K562 (cell line): ENCODE measurements around the gene TERB1. TPM values are rescaled to one million over a fixed set of nuclear protein-coding genes. Genes with fewer than 3 reads are reported as not detected.
A peak's percentile ranks its signal among the peaks of the same experiment; 100 is the strongest.

Experiments
- KLF16 ChIP-seq: IDR thresholded peaks from 2 replicates; pipeline ENCODE4 v1.6.1; 2016; ENCODE audit warnings: antibody characterized with exemption
- MAZ ChIP-seq, 2 experiments: fragments of 450-650 bp in 1 of 2; sonication (generic) in 1 of 2; formaldehyde crosslinking; IDR thresholded peaks in 1 of 2; conservative IDR thresholded peaks in 1 of 2; 2 replicates each; pipeline versions ENCODE4 v1.4.0 to v1.5.0; 2020; ENCODE audit warnings: mild to moderate bottlenecking in 1 of 2, missing genetic modification reagents in 1 of 2
- SMC3 ChIP-seq: conservative IDR thresholded peaks from 2 replicates; pipeline ENCODE4 v1.6.1; 2011; ENCODE audit warnings: low read depth, low read length, improper control_type of control experiment; ENCODE audit not compliant: insufficient read depth
- polyA plus RNA-seq, 8 experiments: library from polyadenylated mRNA; depleted of rRNA in 4 of 8; stranded (reverse) in 5 of 8; unstranded in 3 of 8; fragments of >200 nt; fragmentation: Nextera tagmentation in 2 of 8; fragmentation: Illumina TruSeq in 1 of 8; extraction: Ambion mirVana in 2 of 8; extraction: Trizol in 1 of 8; gene quantifications; 2 replicates each; pipeline versions ENCODE4 v1.2.1 to v1.2.3, GENCODE V29; 2011 to 2014; ENCODE audit warnings: inconsistent platforms in 1 of 8, missing spikeins in 1 of 8
- total RNA-seq, 7 experiments: library from RNA; depleted of rRNA in 6 of 7; stranded (reverse); fragments of >200 nt in 6 of 7; fragmentation: Illumina TruSeq in 2 of 7; extraction: Trizol in 2 of 7; gene quantifications; 2 replicates each; pipeline versions ENCODE4 v1.2.1 to v1.2.3, GENCODE V29; 2011 to 2021; ENCODE audit warnings: low replicate concordance in 1 of 7
- TF ChIP-seq, protein P1 (sequence below), 2 experiments: fragments of 450-650 bp; formaldehyde crosslinking in 1 of 2; IDR thresholded peaks; 2 replicates each; pipeline versions ENCODE4 v1.4.0 to v1.6.1; 2014 to 2020; ENCODE audit warnings: mild to moderate bottlenecking in 2 of 2, borderline replicate concordance in 1 of 2, low read depth in 1 of 2

Gene TERB1
- total and polyA plus RNA-seq, 9 of the 15 experiments (the other 6 are each of a cell fraction or from before 2014, with no cell fraction given), result not detected

DNA sequence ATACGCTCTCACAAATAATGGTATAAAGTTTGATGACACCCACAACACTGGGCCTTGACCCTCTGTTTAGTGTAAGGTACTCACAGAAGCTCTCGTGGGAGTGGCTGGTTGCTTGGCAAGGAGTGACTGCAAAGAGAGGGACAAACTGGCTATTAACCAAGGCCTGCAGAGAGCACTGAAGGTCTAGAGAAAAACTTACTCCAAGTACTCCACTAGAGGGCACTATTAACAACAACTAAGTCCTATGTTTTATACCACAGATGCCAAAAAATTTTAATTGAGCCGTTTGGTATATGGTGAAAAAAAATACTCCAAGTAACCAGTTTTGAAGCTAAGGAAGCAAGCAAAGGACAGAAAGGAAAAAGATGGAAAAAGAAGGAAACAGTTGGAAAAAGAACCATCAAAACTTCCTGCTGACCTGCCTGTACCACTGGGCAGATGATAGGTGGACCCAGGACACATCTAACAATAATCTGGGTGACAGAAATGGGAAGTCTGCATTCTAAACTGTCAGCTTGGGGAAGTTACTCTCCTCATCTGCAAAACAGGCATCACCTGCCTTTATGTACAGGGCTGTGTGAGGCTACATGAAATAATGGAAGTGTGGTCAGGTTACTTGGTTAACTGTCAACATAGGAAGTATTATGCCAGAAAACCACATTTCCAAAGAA, 73.1 kb downstream of the TERB1 start (continued):
- TF ChIP-seq KLF16 (0 out of 2 replicates have a peak, but pooled peaks have one; percentile 7), SMC3 (peak; percentile 28; the same call in 1 of the 2 replicates), MAZ (CRISPR knock-in tag; conservative IDR thresholded peaks at IDR 0.05 in 1 of 2, IDR thresholded peaks at IDR 0.05 in 1 of 2) (0 out of 4 replicates have a peak, but pooled peaks of 1 of the 2 experiments have one; percentile 39)
- TF ChIP-seq, protein P1, sequence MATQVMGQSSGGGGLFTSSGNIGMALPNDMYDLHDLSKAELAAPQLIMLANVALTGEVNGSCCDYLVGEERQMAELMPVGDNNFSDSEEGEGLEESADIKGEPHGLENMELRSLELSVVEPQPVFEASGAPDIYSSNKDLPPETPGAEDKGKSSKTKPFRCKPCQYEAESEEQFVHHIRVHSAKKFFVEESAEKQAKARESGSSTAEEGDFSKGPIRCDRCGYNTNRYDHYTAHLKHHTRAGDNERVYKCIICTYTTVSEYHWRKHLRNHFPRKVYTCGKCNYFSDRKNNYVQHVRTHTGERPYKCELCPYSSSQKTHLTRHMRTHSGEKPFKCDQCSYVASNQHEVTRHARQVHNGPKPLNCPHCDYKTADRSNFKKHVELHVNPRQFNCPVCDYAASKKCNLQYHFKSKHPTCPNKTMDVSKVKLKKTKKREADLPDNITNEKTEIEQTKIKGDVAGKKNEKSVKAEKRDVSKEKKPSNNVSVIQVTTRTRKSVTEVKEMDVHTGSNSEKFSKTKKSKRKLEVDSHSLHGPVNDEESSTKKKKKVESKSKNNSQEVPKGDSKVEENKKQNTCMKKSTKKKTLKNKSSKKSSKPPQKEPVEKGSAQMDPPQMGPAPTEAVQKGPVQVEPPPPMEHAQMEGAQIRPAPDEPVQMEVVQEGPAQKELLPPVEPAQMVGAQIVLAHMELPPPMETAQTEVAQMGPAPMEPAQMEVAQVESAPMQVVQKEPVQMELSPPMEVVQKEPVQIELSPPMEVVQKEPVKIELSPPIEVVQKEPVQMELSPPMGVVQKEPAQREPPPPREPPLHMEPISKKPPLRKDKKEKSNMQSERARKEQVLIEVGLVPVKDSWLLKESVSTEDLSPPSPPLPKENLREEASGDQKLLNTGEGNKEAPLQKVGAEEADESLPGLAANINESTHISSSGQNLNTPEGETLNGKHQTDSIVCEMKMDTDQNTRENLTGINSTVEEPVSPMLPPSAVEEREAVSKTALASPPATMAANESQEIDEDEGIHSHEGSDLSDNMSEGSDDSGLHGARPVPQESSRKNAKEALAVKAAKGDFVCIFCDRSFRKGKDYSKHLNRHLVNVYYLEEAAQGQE (IDR thresholded peaks at IDR 0.05; ENCODE audit: borderline replicate concordance), result peak; percentile 46; the same call in 1 of the 2 replicates
- TF ChIP-seq, protein P1 (CRISPR knock-in tag; IDR thresholded peaks at IDR 0.05; ENCODE audit: low read depth), result no peak
